SU-DHL-6 (cell line): ENCODE data around the gene MKS1.

Experiments used
- H2AFZ ChIP-seq: fragments of 200-600 bp; sonication (generic); 2 replicates; pipeline ENCODE4 v1.6.1; 2014; ENCODE audit warnings: low read depth, mild to moderate bottlenecking, moderate library complexity, mixed read lengths, antibody characterized with exemption, low read length; ENCODE audit not compliant: severe bottlenecking
- H3F3A ChIP-seq: fragments of 200-600 bp; shearing (Covaris generic); 2 replicates; pipeline ENCODE4 v1.6.0; 2016; ENCODE audit warnings: antibody characterized with exemption, mild to moderate bottlenecking; ENCODE audit not compliant: insufficient read depth
- H3K27ac ChIP-seq: fragments of 200-600 bp; sonication (generic); 2 replicates; pipeline ENCODE4 v1.5.1; 2016; ENCODE audit warnings: low read depth, mild to moderate bottlenecking, low read length, moderate library complexity, mixed read lengths
- H3K27me3 ChIP-seq: fragments of 200-600 bp; sonication (generic), shearing (Covaris generic); 2 replicates; pipeline ENCODE4 v1.6.0; 2014; ENCODE audit warnings: mild to moderate bottlenecking, low read length
- H3K36me3 ChIP-seq: fragments of 200-600 bp; sonication (generic); 2 replicates; pipeline ENCODE4 v1.6.1; 2014; ENCODE audit warnings: mild to moderate bottlenecking, low read length, mixed read lengths
- H3K4me2 ChIP-seq: fragments of 300-600, 200-600 bp; shearing (Covaris generic), sonication (generic); 2 replicates; pipeline ENCODE4 v1.6.0; 2014; ENCODE audit warnings: low read length, low read depth, mild to moderate bottlenecking; ENCODE audit not compliant: poor library complexity, severe bottlenecking
- H3K4me3 ChIP-seq: fragments of 200-600 bp; sonication (generic); 2 replicates; pipeline ENCODE4 v1.5.1; 2014; ENCODE audit warnings: antibody characterized with exemption, low read length, mild to moderate bottlenecking, mixed read lengths; ENCODE audit not compliant: insufficient read depth, poor library complexity, severe bottlenecking
- H3K79me2 ChIP-seq: fragments of 200-600 bp; sonication (generic); 2 replicates; pipeline ENCODE4 v1.6.1; 2014; ENCODE audit warnings: mild to moderate bottlenecking, low read length, moderate library complexity; ENCODE audit not compliant: insufficient read depth
- H3K9ac ChIP-seq: fragments of 200-600 bp; sonication (generic); 2 replicates; pipeline ENCODE4 v1.7.0; 2014; ENCODE audit warnings: mild to moderate bottlenecking, low read length
- H3K9me2 ChIP-seq: fragments of 200-600 bp; sonication (generic); replicated peaks from 2 replicates; pipeline ENCODE4 v1.6.1; 2014; ENCODE audit warnings: low read length; ENCODE audit not compliant: insufficient read depth
- H3K9me3 ChIP-seq: fragments of 200-600 bp; sonication (generic); 2 replicates; pipeline ENCODE4 v1.6.1; 2014; ENCODE audit warnings: low read length, mixed read lengths; ENCODE audit not compliant: insufficient read depth
- H4K20me1 ChIP-seq: fragments of 200-600 bp; sonication (generic); 2 replicates; pipeline ENCODE4 v1.6.1; 2014; ENCODE audit warnings: low read depth, mild to moderate bottlenecking, antibody characterized with exemption, low read length, moderate library complexity, mixed read lengths
- EZH2phosphoT487 ChIP-seq: fragments of 200-600 bp; sonication (generic), shearing (Covaris generic); conservative IDR thresholded peaks from 2 replicates; pipeline ENCODE4 v1.6.1; 2018; ENCODE audit warnings: mild to moderate bottlenecking, antibody characterized with exemption, low read length, moderate library complexity, mixed read lengths
- TF ChIP-seq, protein P1 (sequence below): fragments of 200-600 bp; sonication (generic); IDR thresholded peaks from one replicate; pipeline ENCODE4 v1.5.1; 2017; ENCODE audit warnings: antibody characterized with exemption, mild to moderate bottlenecking, low read length, moderate library complexity; ENCODE audit not compliant: insufficient read depth, poor library complexity, severe bottlenecking

Gene MKS1

GRCh38 chr17:58183514-58183913 lies 35.5 kb downstream of the MKS1 start:
- H3K9ac ChIP-seq, result no peak overlapping the region
- no peaks in the 10 kb centered on the region for H3F3A ChIP-seq
- H2AFZ ChIP-seq, result no peak overlapping the region
- H3K4me3 ChIP-seq, result no peak overlapping the region
- no peak for TF ChIP-seq EZH2phosphoT487
- TF ChIP-seq, protein P1, sequence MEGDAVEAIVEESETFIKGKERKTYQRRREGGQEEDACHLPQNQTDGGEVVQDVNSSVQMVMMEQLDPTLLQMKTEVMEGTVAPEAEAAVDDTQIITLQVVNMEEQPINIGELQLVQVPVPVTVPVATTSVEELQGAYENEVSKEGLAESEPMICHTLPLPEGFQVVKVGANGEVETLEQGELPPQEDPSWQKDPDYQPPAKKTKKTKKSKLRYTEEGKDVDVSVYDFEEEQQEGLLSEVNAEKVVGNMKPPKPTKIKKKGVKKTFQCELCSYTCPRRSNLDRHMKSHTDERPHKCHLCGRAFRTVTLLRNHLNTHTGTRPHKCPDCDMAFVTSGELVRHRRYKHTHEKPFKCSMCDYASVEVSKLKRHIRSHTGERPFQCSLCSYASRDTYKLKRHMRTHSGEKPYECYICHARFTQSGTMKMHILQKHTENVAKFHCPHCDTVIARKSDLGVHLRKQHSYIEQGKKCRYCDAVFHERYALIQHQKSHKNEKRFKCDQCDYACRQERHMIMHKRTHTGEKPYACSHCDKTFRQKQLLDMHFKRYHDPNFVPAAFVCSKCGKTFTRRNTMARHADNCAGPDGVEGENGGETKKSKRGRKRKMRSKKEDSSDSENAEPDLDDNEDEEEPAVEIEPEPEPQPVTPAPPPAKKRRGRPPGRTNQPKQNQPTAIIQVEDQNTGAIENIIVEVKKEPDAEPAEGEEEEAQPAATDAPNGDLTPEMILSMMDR, result no peak
- H3K36me3 ChIP-seq, result no peaks in the 10 kb centered on the region
- H3K79me2 ChIP-seq, result no peaks in the 10 kb centered on the region
- no peaks in the 10 kb centered on the region for H3K27me3 ChIP-seq
- no peaks in the 10 kb centered on the region for H4K20me1 ChIP-seq
- H3K4me2 ChIP-seq, result no peak overlapping the region
- H3K27ac ChIP-seq, result no peak overlapping the region
- H3K9me2 ChIP-seq, result no peaks in the 10 kb centered on the region
- no peaks in the 10 kb centered on the region for H3K9me3 ChIP-seq

DNA sequence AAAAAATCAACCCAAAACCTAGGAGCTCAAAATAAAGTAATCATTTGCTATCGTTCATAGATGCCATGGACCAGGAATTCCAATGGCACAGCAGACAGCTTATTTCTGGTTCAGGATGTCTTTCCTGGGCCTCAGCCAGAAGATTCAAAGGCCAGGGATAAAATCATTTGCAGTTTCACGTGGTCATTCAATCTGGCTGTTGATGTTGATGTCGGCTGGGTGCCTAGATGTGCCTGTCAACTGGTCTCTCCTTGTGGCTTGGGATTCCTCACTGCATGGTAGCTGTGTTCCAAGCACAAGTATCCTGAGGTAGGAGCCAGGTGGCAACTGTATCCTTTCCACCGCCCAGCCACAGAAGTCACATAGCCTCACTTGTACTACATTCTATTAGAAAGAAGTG lies 37.3 kb downstream of the MKS1 start:
- H3K9ac ChIP-seq, result no peak overlapping the region
- no peak overlapping the region for H3K4me2 ChIP-seq
- no peak overlapping the region for H3K4me3 ChIP-seq
- H4K20me1 ChIP-seq, result no peaks in the 10 kb centered on the region
- no peaks in the 10 kb centered on the region for H3F3A ChIP-seq
- no peaks in the 10 kb centered on the region for H3K36me3 ChIP-seq
- no peak overlapping the region for H2AFZ ChIP-seq
- TF ChIP-seq, protein P1, result no peak
- no peak for TF ChIP-seq EZH2phosphoT487
- H3K27ac ChIP-seq, result no peak overlapping the region
- H3K9me3 ChIP-seq, result no peaks in the 10 kb centered on the region
- no peaks in the 10 kb centered on the region for H3K9me2 ChIP-seq
- no peaks in the 10 kb centered on the region for H3K27me3 ChIP-seq
- H3K79me2 ChIP-seq, result no peaks in the 10 kb centered on the region

- no peak overlapping the region for H3K4me3 ChIP-seq
- no peak overlapping the region for H3K27ac ChIP-seq
- no peak for TF ChIP-seq EZH2phosphoT487
- TF ChIP-seq, protein P1, result no peak
- H3K27me3 ChIP-seq, result no peaks in the 10 kb centered on the region
- no peaks in the 10 kb centered on the region for H3K36me3 ChIP-seq
- H3K9me2 ChIP-seq, result no peaks in the 10 kb centered on the region
- H3K9me3 ChIP-seq, result no peaks in the 10 kb centered on the region
- H2AFZ ChIP-seq, result no peak overlapping the region
- H3K9ac ChIP-seq, result no peak overlapping the region
- no peak overlapping the region for H3K4me2 ChIP-seq
- H3K79me2 ChIP-seq, result no peaks in the 10 kb centered on the region
- no peaks in the 10 kb centered on the region for H3F3A ChIP-seq
- H4K20me1 ChIP-seq, result no peaks in the 10 kb centered on the region
Measured at GRCh38 chr17:58176200-58176599, 42.9 kb downstream of the MKS1 start.
